BJ (cell line): ENCODE results near the gene ADSS1. TPM values are rescaled to one million over a fixed set of nuclear protein-coding genes. Genes with fewer than 3 reads are reported as not detected.

Experiments
- CTCF ChIA-PET: fragments of 350-600 bp; formaldehyde crosslinking; extraction: SDS; loops from one replicate; lab custom pipeline; 2021; ENCODE audit warnings: antibody characterized with exemption, inconsistent platforms; lab: Yijun Ruan, JAX
- POLR2A ChIA-PET: fragments of 300-600 bp; sonication (Branson Sonifier 250); formaldehyde crosslinking; extraction: SDS; loops from one replicate; lab custom pipeline; 2021; ENCODE audit warnings: antibody characterized with exemption; lab: Charles Lee
- DNase-seq: peaks from one replicate; pipeline ENCODE4 v3.0.0-alpha.2; 2011; ENCODE audit warnings: low read depth
- H3K27me3 ChIP-seq: 2 replicates; pipeline ENCODE4 v1.6.0; 2011; ENCODE audit warnings: low read length; ENCODE audit not compliant: control insufficient read depth, insufficient read depth
- H3K36me3 ChIP-seq: 2 replicates; pipeline ENCODE4 v1.5.1; 2011; ENCODE audit warnings: low read length; ENCODE audit not compliant: control insufficient read depth, insufficient read depth
- H3K4me3 ChIP-seq: 2 replicates; pipeline ENCODE4 v1.5.1; 2011; ENCODE audit warnings: low read depth, mild to moderate bottlenecking, control low read depth, low read length
- polyA plus RNA-seq: library from polyadenylated mRNA; depleted of rRNA; stranded (reverse); fragments of >200 nt; gene quantifications from 2 replicates; pipeline ENCODE4 v1.2.3, GENCODE V29; 2011
- TF ChIP-seq, protein P1 (sequence below): IDR thresholded peaks from 2 replicates; pipeline ENCODE4 v1.5.1; 2011; ENCODE audit warnings: low read depth, mild to moderate bottlenecking, control low read depth, inconsistent platforms, low read length, moderate library complexity; ENCODE audit not compliant: insufficient read depth

ADSS1 gene
- polyA plus RNA-seq, 1 experiment = 4.5 TPM

DNA sequence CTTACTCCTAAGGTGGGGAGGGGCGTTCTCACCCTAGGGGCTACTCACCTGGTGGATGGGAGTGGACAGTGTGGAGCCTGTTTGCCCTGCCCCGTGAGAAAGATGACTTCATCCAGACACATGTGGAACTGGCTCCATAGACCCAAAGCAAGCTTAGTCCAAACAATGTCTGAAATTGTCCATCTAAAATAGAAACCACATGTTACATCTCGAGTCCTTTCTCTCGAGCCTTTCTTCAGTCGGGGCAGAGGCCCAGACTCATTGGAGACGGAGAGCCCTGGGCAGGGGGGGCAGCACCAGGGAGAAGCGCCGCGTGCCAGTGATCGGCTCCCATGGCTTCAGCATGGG, 33.2 kb downstream of the ADSS1 start:
- Histone ChIP-seq H3K36me3 (peaks cover 26% of the 10 kb centered on the region), H3K27me3 (no peaks in the 10 kb centered on the region), H3K4me3 (no peak overlapping the region)
- no peak for DNase-seq
- ChIA-PET CTCF (interaction anchor here (1.5 to 3.9 kb wide), 3 partner anchors 11 to 31 kb away, joined by 3 to 20 read pairs (median 5); no protein-coding TSS in a partner anchor), POLR2A (no interaction called here)
- TF ChIP-seq, protein P1, sequence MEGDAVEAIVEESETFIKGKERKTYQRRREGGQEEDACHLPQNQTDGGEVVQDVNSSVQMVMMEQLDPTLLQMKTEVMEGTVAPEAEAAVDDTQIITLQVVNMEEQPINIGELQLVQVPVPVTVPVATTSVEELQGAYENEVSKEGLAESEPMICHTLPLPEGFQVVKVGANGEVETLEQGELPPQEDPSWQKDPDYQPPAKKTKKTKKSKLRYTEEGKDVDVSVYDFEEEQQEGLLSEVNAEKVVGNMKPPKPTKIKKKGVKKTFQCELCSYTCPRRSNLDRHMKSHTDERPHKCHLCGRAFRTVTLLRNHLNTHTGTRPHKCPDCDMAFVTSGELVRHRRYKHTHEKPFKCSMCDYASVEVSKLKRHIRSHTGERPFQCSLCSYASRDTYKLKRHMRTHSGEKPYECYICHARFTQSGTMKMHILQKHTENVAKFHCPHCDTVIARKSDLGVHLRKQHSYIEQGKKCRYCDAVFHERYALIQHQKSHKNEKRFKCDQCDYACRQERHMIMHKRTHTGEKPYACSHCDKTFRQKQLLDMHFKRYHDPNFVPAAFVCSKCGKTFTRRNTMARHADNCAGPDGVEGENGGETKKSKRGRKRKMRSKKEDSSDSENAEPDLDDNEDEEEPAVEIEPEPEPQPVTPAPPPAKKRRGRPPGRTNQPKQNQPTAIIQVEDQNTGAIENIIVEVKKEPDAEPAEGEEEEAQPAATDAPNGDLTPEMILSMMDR = no peak

- Histone ChIP-seq H3K4me3 (no peak overlapping the region), H3K27me3 (no peaks in the 10 kb centered on the region), H3K36me3 (peaks cover 26% of the 10 kb centered on the region)
- ChIA-PET POLR2A (no interaction called here), CTCF (interaction anchor here (0.6 to 3.9 kb wide), 4 partner anchors 7 to 13 kb away, joined by 3 to 20 read pairs (median 4); no protein-coding TSS in a partner anchor)
- no peak for DNase-seq
- TF ChIP-seq, protein P1 = no peak
Measured at GRCh38 chr14:104757681-104758392, 33.8 kb downstream of the ADSS1 start.

GRCh38 chr14:104758981-104759969, 35.2 kb downstream of the ADSS1 start:
- DNase-seq = no peak
- Histone ChIP-seq H3K36me3 (peaks cover 26% of the 10 kb centered on the region), H3K4me3 (no peak overlapping the region), H3K27me3 (no peaks in the 10 kb centered on the region)
- ChIA-PET CTCF (interaction anchor here (1.0 to 3.9 kb wide), 4 partner anchors 9 to 62 kb away, joined by 3 to 20 read pairs (median 4); no protein-coding TSS in a partner anchor), POLR2A (no interaction called here)
- TF ChIP-seq, protein P1 = no peak

DNA sequence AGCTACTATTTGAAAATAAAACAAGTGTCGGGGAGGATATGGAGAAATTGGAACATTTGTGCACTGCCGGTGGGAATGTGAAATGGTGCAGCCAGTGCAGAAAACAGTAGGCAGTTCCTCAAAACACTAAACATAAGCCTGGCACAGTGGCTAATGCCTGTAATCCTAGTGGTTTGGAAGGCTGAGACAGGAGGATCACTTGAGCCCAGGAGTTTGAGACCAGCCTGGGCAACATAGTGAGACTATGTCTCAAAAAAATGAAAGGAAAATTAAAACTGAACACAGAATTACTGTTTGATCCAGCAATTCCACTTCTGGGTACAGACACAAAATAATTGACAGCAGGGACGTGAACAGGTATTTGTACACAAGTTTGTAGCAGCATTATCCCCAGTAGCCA, 41.5 kb downstream of the ADSS1 start:
- CTCF ChIA-PET = interaction anchor here (0.6 to 4.7 kb wide), 7 partner anchors 8 to 63 kb away, joined by 3 to 43 read pairs (median 4); partner anchors contain the start of gene SIVA1
- H3K4me3 ChIP-seq = no peak overlapping the region
- TF ChIP-seq, protein P1 = no peak
- DNase-seq = no peak
- POLR2A ChIA-PET = no interaction called here
- H3K36me3 ChIP-seq = peaks cover 6% of the 10 kb centered on the region
- no peaks in the 10 kb centered on the region for H3K27me3 ChIP-seq
